OCI-LY1 (cell line): ENCODE measurements around the gene ZNF540.

Source experiments
- EZH2 ChIP-seq: fragments of 200-600 bp; sonication (generic), shearing (Covaris generic); IDR thresholded peaks from 2 replicates; pipeline ENCODE4 v1.8.0; 2017; ENCODE audit warnings: borderline replicate concordance, mixed run types, mild to moderate bottlenecking, antibody characterized with exemption, low read length, moderate library complexity, mixed read lengths
- TF ChIP-seq, protein P1 (sequence below): fragments of 200-600 bp; sonication (generic), shearing (Covaris generic); IDR thresholded peaks from 2 replicates; pipeline ENCODE4 v1.5.1; 2017; ENCODE audit warnings: mild to moderate bottlenecking, antibody characterized with exemption, low read length, moderate library complexity, mixed read lengths

DNA sequence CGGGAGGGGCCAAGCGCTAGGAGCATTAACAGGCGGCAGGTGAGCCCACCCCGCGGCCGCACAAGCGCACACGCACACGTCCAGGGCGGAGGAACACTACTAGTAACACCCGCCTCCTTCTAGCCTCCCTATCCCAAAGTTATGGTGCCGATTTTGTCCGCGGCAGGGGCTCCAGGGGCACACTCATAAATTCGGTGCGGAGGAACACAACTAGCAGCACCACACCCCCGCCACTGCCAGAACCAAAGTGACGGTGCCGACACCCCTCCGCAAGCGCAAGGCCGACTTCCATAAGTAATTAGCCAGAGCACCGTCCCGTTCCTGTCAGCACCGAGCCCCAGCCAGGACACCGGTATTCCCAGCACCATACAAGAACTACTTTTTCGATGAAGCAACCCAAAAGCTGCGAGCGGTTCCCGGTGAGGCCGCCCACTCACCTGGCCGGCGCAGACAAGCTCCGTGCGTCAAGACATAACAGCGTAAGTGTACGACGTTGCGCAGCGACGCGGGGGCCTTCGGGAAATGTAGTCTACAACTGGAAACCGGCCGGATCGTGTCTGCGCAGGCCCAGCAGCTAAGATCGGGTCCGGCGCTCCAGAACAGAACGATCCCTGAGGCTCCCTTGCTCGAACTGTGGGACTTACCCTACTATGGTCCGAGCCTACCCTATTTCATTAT lies at the start of gene ZNF540, which contains the start of gene ZNF571:
- TF ChIP-seq EZH2 = no peak
- TF ChIP-seq, protein P1, sequence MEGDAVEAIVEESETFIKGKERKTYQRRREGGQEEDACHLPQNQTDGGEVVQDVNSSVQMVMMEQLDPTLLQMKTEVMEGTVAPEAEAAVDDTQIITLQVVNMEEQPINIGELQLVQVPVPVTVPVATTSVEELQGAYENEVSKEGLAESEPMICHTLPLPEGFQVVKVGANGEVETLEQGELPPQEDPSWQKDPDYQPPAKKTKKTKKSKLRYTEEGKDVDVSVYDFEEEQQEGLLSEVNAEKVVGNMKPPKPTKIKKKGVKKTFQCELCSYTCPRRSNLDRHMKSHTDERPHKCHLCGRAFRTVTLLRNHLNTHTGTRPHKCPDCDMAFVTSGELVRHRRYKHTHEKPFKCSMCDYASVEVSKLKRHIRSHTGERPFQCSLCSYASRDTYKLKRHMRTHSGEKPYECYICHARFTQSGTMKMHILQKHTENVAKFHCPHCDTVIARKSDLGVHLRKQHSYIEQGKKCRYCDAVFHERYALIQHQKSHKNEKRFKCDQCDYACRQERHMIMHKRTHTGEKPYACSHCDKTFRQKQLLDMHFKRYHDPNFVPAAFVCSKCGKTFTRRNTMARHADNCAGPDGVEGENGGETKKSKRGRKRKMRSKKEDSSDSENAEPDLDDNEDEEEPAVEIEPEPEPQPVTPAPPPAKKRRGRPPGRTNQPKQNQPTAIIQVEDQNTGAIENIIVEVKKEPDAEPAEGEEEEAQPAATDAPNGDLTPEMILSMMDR = no peak
